GM19452 (cell line): ENCODE results near the gene EVA1A.
"Not testable (repeated sequence)": the region's sequence is repeated elsewhere in the genome, so short reads cannot be mapped to it uniquely, and the experiment has no call there.

Experiments used
- ATAC-seq: cut with Tn5 transposase; IDR thresholded peaks from one replicate; pipeline ENCODE4 v1.9.1; 2021; ENCODE audit not compliant: unreplicated experiment

Gene EVA1A

GRCh38 chr2:75488157-75488556 lies 72.6 kb downstream of the EVA1A start:
- no peak for ATAC-seq

DNA sequence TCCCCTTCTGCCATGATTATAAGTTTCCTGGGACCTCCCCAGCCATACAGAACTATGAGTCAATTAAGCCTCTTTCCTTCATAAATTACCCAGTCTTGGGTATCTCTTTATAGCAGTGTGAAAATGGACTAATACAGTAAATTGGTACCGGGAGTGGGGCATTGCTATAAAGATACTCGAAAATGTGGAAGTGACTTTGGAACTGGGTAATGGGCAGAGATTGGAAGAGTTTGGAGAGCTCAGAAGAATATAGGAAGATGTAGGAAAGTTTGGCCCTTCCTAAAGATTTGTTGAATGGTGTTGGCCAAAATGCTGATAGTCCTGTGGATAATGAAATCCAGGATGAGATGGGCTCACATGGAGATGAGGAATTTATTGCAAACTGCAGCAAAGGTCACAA lies 74.0 kb downstream of the EVA1A start:
- ATAC-seq, result not testable (repeated sequence)

- no peak for ATAC-seq
Observed at GRCh38 chr2:75484840-75485239, 75.9 kb downstream of the EVA1A start.

GRCh38 chr2:75483878-75484277 lies 76.9 kb downstream of the EVA1A start:
- no peak for ATAC-seq

DNA sequence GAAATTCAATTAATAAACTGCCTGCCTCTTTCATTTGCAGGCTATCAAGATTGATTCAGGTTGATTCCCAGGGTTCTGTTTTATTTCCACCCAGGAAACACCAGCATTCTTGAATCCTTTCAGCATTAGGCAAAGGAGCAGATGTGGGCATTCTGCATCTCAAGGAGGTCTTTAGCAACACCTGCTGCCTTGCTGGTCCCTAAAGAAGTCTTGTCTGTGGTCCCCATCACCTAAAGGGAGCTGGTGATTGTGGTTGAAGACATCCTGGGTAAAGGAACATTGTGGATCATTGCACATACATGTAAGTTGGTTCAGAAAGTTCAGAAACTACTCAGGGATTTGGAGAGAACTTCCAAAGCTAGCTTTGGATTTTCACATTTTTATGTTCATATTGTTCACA lies 78.3 kb downstream of the EVA1A start:
- no peak for ATAC-seq

- no peak for ATAC-seq
Observed at GRCh38 chr2:75480971-75481836, 79.5 kb downstream of the EVA1A start.

GRCh38 chr2:75477696-75478095 lies 83.0 kb downstream of the EVA1A start:
- not testable (repeated sequence) for ATAC-seq

DNA sequence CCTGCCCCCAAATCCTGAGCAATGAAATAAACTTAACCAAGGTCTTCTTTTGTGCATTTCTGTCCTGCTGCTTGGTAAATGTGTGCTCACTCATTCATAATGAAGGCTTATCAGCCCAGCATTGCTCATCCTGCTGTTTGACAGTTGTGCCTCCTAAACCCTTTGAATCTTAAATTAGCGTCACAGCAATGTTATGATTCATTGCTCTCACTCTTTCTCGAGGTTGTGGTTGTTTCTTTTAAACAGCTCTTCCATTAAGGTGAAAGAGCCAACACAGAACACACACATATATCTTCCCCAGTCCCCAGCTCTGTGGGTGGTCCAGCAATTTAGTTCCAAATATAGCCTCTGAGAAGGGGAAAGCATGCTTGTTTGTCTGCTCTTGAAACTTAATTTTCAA lies 84.0 kb downstream of the EVA1A start:
- ATAC-seq, result no peak

DNA sequence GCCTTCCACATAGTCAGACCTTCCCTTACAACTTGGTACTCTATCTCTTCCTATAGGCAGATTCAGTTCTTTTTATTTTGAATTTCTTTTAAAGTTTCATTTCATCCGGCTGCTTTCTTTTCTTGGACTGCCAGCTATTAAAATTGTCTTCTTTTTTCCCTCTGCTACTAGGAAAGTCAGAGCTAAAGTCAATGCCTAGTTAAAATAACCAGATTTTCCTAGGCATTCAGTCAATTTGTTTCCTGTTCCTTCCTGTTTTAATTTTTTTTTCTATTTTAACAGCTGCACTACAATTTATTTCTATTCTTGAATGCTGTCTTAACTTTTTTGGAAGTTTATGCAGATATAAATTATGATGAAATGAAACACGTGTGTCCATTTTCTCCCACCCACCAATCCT lies 84.8 kb downstream of the EVA1A start:
- ATAC-seq, result no peak

DNA sequence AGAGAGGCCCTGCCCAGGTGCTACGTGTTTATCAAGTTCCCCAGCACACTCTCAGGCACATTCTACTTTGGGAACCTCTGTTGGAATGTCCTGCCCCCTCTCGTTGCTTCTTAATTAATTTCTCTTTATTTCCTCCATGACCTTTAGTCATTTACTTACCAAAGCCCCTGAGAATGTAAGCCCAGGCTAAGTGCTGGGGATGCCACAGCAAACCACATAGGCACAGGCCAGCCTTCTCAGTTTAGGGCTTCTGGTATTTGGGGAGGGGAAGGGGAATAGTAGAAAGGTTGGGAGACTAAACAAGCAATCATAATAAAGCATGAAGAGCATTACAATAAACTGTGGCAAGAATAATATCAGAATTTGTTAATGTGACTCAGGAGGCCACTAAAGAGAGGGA lies 85.7 kb downstream of the EVA1A start:
- ATAC-seq, result no peak

DNA sequence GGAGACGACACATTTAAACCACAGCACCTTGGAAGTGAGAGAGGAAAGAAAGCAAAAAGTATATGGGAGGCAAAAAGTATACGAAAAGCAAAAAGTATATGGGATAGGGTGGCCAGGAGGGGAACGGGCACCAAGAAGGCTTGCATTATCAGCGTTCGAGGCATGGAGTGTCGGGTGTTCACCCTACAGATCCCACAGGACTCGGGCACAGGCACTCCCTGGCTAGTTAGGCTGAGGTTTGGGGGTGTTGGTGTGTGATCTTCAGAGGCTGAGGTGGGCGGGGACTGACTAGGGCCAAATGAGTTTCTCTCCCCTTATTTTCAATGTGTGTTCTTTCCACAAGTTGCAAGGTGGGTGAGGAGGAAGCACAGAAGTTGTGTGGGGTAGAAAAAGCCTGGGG lies 86.6 kb downstream of the EVA1A start:
- no peak for ATAC-seq

DNA sequence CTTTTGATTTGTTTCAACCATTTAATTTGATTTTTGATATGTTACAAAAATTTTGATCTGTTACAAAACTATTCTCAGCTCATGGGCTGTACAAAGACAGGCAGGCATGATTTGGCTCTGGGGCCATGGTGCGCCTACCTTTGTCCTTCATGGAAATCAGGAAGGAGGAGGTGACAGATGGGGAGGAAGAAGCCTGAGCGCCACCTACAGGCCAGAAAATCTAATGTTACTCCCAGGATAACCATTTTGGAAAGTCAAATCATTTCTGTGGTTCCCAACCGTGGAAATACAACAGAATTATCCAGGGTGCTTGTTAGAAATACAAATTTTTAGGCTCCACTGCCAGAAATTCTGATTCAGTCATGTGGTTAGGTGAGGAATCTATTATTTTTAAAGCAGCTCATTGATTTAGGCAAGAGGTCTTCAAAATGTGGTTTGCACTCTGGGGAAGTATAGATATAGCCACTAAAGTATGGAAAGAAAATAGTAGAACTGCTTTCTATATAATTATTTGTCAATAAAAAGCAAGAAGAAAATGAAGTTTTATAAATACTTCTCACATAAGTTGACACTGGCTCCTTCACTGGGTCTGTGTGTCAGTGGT lies 93.9 kb downstream of the EVA1A start:
- ATAC-seq, result no peak

DNA sequence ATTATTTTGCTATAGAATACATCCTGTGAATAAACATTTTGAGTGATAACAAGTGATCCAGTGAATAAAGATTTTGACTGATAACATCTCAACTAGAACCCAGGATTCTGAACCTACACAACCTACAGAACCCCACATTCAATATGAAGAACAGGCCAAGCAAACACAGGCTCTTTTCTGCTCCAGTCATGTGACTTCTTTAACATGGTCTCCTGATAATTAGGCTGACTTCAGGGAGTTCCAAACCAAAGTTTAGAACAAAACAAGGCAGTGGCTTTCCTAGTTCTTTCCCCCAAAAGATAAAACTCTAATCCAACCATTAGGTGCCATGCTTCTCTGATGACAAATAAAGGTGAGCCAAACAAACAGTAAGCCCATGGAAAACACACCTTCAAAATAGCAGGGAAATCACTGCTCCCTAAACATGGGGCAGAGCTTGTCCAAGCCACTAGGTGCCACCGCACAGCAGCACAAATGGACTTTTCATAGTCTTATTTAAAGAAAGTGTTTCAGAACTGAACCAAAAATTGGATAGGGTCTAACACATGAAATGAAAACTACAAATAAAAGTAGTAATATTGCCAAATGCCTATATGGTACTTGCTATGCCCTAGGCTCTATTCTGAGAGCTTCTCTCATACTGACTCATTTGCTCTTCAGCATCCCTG lies 95.3 kb downstream of the EVA1A start:
- ATAC-seq, result no peak

- ATAC-seq, result no peak
Observed at GRCh38 chr2:75464348-75464946, 96.3 kb downstream of the EVA1A start.

DNA sequence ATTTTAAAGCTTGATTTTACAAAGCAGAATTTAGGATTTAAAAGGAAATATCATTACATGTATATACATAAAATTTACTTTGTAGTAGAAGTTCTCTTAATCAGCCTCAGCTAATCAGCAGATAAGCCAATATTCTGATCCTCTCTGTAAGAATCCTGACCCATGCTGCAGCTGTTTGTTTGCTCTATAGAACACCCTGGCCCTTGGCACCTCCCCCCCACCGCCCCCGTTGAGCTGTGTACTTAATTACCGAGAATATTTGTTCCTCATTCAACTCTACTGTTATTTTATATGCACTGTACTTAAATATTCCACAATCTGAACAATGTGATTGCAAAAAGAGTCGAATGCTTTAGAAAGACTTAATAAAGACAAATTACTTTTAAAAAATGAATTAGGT lies 98.0 kb downstream of the EVA1A start:
- ATAC-seq, result no peak

DNA sequence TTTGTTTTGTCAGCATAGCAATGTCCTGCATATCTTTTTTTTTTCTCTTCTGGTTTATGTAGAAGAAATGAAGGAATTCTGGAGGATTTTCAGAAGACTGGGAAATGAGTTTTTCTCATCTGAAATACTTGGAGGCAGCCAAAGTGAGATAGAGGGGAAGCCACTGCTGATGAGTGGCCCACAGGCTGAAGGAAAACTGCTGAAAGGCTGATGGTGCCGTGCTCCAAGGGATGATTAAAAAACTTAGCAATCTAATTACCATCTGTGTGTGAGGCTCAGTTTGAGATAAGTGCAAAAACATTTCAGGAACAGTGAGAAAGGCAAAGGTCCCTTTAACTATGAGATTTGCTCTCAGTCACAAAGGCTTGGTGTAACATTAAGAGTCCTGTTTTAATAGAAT lies 98.5 kb downstream of the EVA1A start:
- no peak for ATAC-seq

DNA sequence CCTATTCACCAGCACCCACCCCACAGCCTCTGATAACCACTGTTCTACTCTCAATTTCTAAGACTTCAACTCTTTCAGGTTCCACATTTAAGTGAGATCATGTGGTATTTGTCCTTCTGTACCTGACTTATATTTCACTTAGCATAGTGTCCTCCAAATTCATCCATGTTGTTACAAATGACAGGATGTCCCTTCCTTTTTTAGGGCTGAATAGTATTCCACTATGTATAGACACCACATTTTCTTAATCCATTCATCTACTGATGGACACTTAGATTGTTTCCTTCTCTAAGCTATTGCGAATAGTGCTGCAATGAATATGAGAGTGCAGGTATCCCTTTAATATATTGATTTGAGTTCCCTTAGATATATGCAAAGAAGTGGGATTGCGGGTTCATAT lies 100.1 kb downstream of the EVA1A start:
- no peak for ATAC-seq

DNA sequence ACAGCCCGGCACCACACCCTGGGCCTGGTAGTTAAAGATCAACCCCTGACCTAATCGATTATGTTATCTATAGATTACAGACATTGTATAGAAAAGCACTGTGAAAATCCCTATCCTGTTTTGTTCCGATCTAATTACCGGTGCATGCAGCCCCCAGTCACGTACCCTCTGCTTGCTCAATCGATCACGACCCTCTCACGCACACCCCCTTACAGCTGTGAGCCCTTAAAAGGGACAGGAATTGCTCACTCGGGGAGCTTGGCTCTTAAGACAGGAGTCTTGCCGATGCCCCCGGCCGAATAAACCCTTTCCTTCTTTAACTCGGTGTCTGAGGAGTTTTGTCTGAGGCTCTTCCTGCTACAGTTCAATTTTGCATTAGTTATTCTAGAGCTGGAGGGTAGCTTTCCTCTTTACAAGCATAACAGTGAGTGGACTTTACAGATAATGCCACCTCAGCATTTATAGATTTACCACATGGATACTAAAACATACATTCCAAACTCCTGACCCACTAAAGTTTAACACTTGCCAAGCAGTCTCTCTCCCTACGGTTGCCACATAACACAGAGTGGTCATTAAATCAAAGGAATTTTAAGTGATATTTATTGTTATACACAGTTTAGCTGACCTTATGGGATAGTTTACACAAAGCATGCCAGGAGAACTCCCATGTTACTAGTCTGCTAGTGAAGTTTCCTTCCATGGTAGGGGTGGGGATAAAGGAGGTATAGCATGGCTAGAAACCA lies 101.0 kb downstream of the EVA1A start:
- ATAC-seq, result no peak

DNA sequence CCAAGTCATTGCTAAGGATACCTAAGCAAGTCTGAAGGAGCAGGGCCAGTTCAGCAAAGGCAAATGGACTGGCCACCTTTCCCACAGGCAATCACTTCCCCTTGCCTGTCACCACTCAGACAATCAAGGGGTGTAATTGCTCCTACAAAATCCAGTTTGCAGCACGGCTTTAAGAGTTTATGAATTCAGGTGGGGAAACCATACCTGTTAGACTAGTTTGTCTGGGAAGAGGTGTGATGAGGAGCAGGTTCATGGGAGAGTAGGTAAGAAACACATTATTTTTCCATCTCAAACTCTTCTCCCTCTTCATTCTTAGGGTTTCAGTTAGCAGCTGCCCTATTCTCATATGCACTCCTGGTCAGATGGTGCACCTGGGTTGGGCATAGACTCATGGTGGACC lies 102.5 kb downstream of the EVA1A start:
- no peak for ATAC-seq

DNA sequence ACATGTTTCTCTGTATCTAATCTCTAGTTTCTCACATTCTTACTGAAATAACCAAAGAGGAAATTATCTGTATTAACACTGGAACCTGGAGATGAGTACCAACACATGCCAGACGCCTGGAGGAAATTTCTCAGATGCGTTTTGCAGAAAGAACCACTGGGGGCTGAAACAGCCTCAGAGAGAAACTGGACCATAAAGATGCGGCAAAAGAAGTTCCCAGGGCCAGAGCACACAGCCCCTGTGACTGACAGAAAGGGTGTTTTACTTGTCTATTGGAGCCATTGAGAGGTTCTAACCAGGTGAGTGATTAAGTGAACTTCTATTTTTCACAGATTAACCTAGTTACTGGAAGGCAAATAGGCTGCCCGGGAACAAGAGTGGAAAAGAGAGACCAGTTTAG lies 103.9 kb downstream of the EVA1A start:
- ATAC-seq, result no peak

GRCh38 chr2:75456111-75456510 lies 104.6 kb downstream of the EVA1A start:
- no peak for ATAC-seq
